Ishikawa (cell line): ENCODE data around the gene LHX1.
A peak's percentile ranks its signal among the peaks of the same experiment; 100 is the strongest.

ENCODE experiments used
- CEBPB ChIP-seq: IDR thresholded peaks from 2 replicates; pipeline ENCODE4 v1.6.1; 2012
- CREB1 ChIP-seq: IDR thresholded peaks from 2 replicates; pipeline ENCODE4 v1.6.1; 2012; ENCODE audit warnings: low read depth
- EGR1 ChIP-seq: IDR thresholded peaks from 2 replicates; pipeline ENCODE4 v1.6.1; 2012
- EP300 ChIP-seq: IDR thresholded peaks from 2 replicates; pipeline ENCODE4 v1.6.1; 2012; ENCODE audit warnings: borderline replicate concordance
- FOXM1 ChIP-seq: IDR thresholded peaks from 2 replicates; pipeline ENCODE4 v1.6.1; 2012; ENCODE audit warnings: low read depth, borderline replicate concordance
- MAX ChIP-seq: IDR thresholded peaks from 2 replicates; pipeline ENCODE4 v1.6.1; 2012
- NFIC ChIP-seq: IDR thresholded peaks from 2 replicates; pipeline ENCODE4 v1.6.1; 2012
- RAD21 ChIP-seq: IDR thresholded peaks from 2 replicates; pipeline ENCODE4 v1.6.1; 2012; ENCODE audit warnings: low read depth
- REST ChIP-seq: IDR thresholded peaks from 2 replicates; pipeline ENCODE4 v1.6.1; 2012; ENCODE audit warnings: low read depth, mild to moderate bottlenecking
- TAF1 ChIP-seq: IDR thresholded peaks from 2 replicates; pipeline ENCODE4 v1.6.1; 2012; ENCODE audit warnings: low read depth, mild to moderate bottlenecking
- TCF12 ChIP-seq: IDR thresholded peaks from 2 replicates; pipeline ENCODE4 v1.6.1; 2012; ENCODE audit warnings: low read depth
- TEAD4 ChIP-seq: IDR thresholded peaks from 2 replicates; pipeline ENCODE4 v1.6.1; 2012
- USF1 ChIP-seq: IDR thresholded peaks from 2 replicates; pipeline ENCODE4 v1.6.1; 2012
- YY1 ChIP-seq: IDR thresholded peaks from 2 replicates; pipeline ENCODE4 v1.6.1; 2012; ENCODE audit warnings: low read depth
- ZBTB7A ChIP-seq: IDR thresholded peaks from 2 replicates; pipeline ENCODE4 v1.6.1; 2012; ENCODE audit warnings: low read depth

LHX1 gene

GRCh38 chr17:36933512-36934143 is 3.6 kb upstream of the LHX1 start:
- TF ChIP-seq TAF1, result no peak

- TF ChIP-seq EP300, result no peak
- no peak for TF ChIP-seq CREB1
Observed at GRCh38 chr17:36934144-36934691, 3.1 kb upstream of the LHX1 start.

GRCh38 chr17:36934692-36935630 is 2.3 kb upstream of the LHX1 start:
- TF ChIP-seq TAF1, result no peak
- no peak for TF ChIP-seq USF1
- TF ChIP-seq EGR1, result no peak
- 0 out of 2 replicates have a peak, but pooled peaks have one; percentile 5 for TF ChIP-seq NFIC
- TF ChIP-seq ZBTB7A, result peak; percentile 73
- TF ChIP-seq TEAD4, result 0 out of 2 replicates have a peak, but pooled peaks have one; percentile 10
- TF ChIP-seq FOXM1, result no peak
- TF ChIP-seq RAD21, result no peak
- TF ChIP-seq TCF12, result peak; percentile 64; the same call in 1 of the 2 replicates
- peak; percentile 29; the same call in 1 of the 2 replicates for TF ChIP-seq EP300
- TF ChIP-seq CREB1, result no peak
- no peak for TF ChIP-seq CEBPB
- TF ChIP-seq MAX, result 0 out of 2 replicates have a peak, but pooled peaks have one; percentile 44
- no peak for TF ChIP-seq YY1
- no peak for TF ChIP-seq REST

GRCh38 chr17:36935671-36936454 is 1.4 kb upstream of the LHX1 start:
- no peak for TF ChIP-seq RAD21
- TF ChIP-seq NFIC, result no peak
- TF ChIP-seq USF1, result no peak
- TF ChIP-seq EGR1, result no peak
- TF ChIP-seq TAF1, result no peak
- no peak for TF ChIP-seq CREB1
- TF ChIP-seq ZBTB7A, result no peak
- TF ChIP-seq TEAD4, result no peak
- no peak for TF ChIP-seq YY1
- no peak for TF ChIP-seq EP300
- TF ChIP-seq CEBPB, result no peak
- TF ChIP-seq REST, result no peak
- no peak for TF ChIP-seq MAX

GRCh38 chr17:36936455-36937000 is 747 bp upstream of the LHX1 start:
- TF ChIP-seq ZBTB7A (peak; percentile 48; the same call in 1 of the 2 replicates), EGR1 (no peak), EP300 (no peak), YY1 (no peak), RAD21 (no peak), CEBPB (no peak), TEAD4 (no peak)
